ENCODE results near the gene RNU1-4.
"Not testable (repeated sequence)": the region's sequence is repeated elsewhere in the genome, so short reads cannot be mapped to it uniquely, and the experiment has no call there.

The RNU1-4 gene

DNA sequence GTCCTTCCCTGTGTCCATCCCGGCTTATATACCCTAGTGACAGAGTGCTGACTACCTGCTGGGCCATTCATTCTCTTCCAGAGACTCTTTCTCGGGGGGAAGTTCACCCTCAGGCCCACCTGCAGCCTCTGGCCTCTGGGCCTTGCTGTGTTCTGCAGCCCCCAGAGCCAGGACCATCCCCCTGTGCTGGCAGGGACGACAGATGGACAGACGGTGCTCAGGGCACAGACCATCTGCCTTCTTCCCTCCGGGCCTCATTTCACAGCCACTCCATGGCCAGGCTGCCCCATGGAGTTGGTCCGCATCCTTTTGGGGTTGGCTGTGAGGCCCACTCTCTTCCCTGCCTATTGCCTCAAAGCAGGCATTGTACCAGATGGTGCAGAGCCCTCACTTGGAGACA, 34.0 kb upstream of the RNU1-4 start:
- not testable (repeated sequence) for DNase-seq

GRCh38 chr1:16707130-16708093, 32.9 kb upstream of the RNU1-4 start:
- intact Hi-C loops (cut with DNase I); DNase-seq: not testable (repeated sequence)

More for the DNA sequence above, 34.0 kb upstream of the RNU1-4 start:
- intact Hi-C loops (cut with DNase I), result not testable (repeated sequence)

- intact Hi-C loops (cut with DNase I); DNase-seq: not testable (repeated sequence)
Observed at GRCh38 chr1:16708704-16709103, 31.6 kb upstream of the RNU1-4 start.

- peak in 14 of 42 donors; percentile 41 to 91 (median 62) for DNase-seq
- intact Hi-C loops (cut with DNase I), result not testable (repeated sequence)
Observed at GRCh38 chr1:16709659-16710087, 30.6 kb upstream of the RNU1-4 start.

- intact Hi-C loops (cut with DNase I), result not testable (repeated sequence)
- peak in 26 of 42 donors; percentile 12 to 69 (median 52) for DNase-seq
Observed at GRCh38 chr1:16710618-16711017, 29.7 kb upstream of the RNU1-4 start.

- DNase-seq; intact Hi-C loops (cut with DNase I): not testable (repeated sequence)
Observed at GRCh38 chr1:16712131-16712530, 28.2 kb upstream of the RNU1-4 start.

DNA sequence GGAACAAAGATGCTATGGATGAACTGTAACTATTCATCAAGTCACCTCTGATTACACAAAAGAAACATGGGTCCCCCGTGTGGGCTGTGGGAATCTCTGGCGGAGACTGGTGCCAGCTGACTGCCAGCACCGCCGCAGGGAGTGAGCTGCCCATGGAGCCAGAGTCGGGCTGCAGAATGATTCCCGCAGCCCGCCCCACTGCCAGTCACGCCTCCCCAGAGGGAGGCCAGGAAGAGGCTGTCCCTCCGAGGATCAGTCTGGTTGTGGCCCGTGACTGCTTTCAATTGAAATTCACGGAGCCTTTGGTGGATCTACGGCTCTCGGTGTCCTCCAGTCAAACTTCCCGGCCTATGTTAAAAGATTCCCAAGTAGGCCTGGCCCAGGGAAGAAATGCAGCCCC, 27.7 kb upstream of the RNU1-4 start:
- DNase-seq, result peak in 15 of 42 donors; percentile 15 to 69 (median 48)

GRCh38 chr1:16712984-16713383, 27.3 kb upstream of the RNU1-4 start:
- DNase-seq; intact Hi-C loops (cut with DNase I): not testable (repeated sequence)

More for the DNA sequence above, 27.7 kb upstream of the RNU1-4 start:
- intact Hi-C loops (cut with DNase I), result not testable (repeated sequence)

GRCh38 chr1:16713480-16713879, 26.8 kb upstream of the RNU1-4 start:
- intact Hi-C loops (cut with DNase I); DNase-seq: not testable (repeated sequence)

GRCh38 chr1:16716691-16717335, 23.5 kb upstream of the RNU1-4 start:
- intact Hi-C loops (cut with DNase I), result no loop called here
- peak in 1 of 42 donors; percentile 15 for DNase-seq

DNA sequence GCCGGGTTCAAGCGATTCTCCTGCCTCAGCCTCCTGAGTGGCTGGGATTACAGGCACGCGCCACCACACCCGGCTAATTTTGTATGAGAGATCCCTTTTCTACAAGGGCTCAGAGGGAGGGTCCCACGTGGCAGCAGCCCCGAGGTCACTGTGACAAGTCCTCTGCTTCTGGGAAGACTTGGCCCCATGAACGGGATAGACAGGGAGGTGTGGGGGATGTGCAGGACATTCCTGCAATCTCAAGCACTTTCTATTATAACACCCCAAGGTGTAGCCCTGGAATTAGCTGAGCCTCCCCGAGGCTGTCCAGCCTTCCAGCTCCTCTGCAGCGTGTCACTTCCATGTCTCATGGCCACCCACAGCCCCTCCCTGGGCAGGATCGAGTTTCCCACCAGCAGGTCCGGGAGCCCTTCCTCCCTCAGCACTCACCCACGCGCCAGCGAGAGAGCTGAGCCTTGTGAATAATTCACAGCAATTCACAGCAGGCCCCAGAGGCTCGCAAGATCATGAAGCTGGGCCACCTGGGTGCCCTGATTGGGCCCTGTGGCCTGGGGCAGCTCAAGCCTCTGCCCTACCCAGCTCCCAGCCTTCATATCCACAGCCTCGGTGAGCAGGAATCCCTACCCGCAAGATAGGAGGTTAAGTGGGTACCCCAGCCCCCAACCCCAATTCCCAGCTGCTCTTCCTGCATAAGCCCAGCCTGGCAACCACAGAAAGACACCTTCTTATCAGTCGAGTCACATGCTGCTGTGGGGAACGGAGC, 22.8 kb upstream of the RNU1-4 start:
- peak in 35 of 42 donors; percentile 19 to 83 (median 60) for DNase-seq
- intact Hi-C loops (cut with DNase I), result no loop called here

- intact Hi-C loops (cut with DNase I), result not testable (repeated sequence)
- DNase-seq, result peak in 4 of 42 donors; percentile 9 to 43 (median 25)
Observed at GRCh38 chr1:16718099-16718907, 22.0 kb upstream of the RNU1-4 start.

DNA sequence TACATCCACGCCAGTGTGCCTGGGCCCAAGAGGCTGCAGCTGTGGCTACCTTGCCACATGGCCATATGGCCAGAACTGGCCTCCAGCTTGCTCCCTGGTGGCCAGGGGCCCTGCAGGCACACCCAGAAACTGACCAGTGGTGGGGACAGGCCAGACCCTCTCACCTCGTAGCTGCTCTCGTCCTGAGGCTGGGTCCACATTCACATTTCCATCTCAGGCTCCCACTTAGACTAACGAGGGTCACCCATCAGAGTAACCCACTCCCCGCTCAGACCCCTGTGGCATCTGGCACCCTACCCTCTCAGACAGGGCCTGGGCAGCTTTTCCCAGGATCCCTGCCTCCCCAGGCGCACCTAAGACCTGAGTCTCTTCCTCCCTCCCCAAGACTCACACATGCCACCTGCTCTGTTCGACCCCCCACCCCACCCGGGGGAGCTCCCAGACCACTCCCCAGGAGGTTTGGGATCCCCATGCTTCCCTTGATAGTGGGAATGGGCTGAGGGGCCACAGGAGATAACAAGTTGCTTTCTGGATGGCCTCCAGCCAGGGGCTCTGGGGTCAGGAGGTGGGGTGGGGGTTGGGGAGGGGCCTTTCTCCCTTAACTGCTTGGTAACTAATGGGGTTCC, 21.3 kb upstream of the RNU1-4 start:
- peak in 1 of 42 donors; percentile 16 for DNase-seq
- intact Hi-C loops (cut with DNase I), result no loop called here

DNA sequence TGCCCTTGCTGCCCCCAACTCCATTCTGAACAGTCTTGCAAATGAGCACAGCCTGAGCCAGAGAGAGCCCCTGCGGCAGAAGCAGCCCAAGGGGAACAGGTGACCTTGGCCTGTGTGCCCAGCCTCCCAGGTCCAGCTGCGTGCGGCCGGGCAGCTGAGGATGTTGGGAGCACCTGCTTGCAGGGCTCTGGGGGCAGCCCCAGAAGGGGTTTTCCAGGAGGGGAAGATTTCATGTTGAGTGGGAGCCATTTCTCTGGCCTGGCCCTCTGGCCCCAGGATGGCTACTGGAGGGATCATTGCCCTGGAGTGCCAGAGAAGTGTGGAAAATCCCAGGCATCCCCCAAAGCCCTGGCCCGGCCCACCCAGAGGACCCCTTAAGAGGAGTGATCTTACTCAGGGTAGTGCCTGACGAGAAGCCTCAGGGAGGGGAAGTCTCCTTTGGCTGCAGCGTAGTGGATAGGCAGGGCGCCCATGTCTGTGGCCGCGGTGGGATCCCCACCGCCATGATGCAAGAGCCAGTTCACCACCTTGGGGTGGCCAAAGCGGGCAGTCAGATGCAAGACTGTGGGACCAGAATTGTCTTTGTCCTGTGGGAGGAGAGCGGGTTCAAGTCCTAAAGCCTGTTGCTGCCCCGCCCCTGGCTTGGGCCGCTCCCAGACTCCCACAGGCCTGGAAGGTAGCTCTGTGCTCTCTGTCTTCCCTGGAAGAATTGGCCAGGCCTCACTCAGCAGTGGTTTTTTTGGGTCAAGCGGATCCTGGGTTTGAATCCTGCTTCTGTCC, 20.6 kb upstream of the RNU1-4 start:
- intact Hi-C loops (cut with DNase I), result no loop called here
- DNase-seq, result peak in 2 of 42 donors; percentile 14 to 42

DNA sequence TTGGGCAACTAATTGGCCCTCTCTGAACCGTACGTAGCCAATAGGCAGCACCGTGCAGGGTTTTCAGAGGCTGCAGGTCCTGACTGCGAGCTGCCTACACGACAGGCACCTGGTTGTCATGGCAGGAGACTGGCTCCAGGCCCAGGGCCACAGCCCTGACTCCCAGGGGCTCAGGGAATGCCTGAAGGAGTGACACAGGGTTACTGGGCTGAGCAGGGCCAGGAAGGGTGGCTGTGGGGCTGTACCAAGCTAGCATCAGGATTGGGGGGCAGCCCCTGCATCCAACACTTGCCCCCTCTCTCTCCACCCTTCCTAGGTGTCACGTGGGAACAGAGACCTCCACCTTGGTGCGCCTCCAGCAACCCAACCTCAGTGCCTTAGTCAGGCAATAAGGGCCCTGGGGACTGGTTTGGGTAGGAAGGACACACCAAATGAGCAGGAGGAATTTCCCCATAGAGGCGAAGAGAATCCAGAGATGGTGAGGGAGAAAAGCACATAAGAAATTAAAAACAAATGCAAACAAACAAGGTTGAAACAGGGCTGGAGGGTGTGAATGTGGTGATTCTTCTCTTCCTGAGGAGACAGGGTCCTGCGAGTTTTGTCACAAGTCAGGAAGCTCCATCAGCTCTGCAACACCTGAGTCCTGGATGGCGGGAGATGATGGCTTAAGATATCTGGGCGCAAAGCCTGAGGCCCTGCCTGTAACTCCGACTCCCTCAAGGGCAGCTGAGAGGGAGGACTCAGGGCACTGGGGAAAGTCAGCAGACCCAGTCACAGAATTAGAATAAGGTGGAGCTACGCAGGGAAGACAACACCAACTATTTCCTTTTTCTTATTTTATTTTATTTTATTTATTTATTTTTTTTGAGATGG, 19.7 kb upstream of the RNU1-4 start:
- peak in 5 of 42 donors; percentile 17 to 43 (median 35) for DNase-seq
- intact Hi-C loops (cut with DNase I), result no loop called here
